ENCODE data around the gene TCTN1.

The TCTN1 gene

DNA sequence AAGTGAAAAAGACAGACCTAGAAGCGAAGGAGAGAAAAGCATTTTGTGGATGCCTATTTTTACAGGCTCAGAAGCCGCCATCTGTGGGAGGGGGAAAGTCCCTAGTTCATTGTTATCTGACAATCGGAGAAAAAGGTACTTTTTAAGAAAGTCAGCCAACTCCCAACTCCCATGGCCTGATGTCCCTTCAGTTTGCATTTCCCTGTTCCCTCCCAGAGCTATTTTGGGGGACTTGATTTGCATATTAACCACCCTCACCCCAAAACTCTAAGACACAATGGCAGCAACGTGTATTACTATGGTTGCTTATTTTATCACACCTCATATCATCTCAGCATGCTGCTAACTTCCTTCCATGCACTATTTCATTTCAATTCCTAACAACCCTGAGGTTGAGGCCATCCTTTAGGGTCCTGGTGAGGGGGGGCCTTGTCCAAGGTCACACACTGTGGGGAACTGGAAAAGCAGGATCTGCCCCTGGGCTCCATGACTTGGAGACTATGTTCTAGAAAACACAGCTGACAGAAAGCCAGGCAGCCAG, 56.3 kb downstream of the TCTN1 start:
- Histone ChIP-seq H3K4me2 (ENCODE audit: insufficient read depth, low read length) (no peak overlapping the region), H3K27me3 (ENCODE audit: insufficient read depth, low read length, poor library complexity) (no peaks in the 10 kb centered on the region), H4K20me1 (ENCODE audit: insufficient read depth, low read length) (no peaks in the 10 kb centered on the region), H3K36me3 (ENCODE audit: insufficient read depth, low read length) (no peaks in the 10 kb centered on the region; the same call in 1 of the 2 replicates), H3K79me2 (ENCODE audit: insufficient read depth, low read length) (no peaks in the 10 kb centered on the region), H3K9ac (ENCODE audit: low read depth, low read length) (no peak overlapping the region), H3K9me3 (ENCODE audit: insufficient read depth, low read length, severe bottlenecking) (peaks cover 7% of the 10 kb centered on the region), H2AFZ (ENCODE audit: low read depth, low read length) (no peak overlapping the region), H3K4me1 (ENCODE audit: insufficient read depth, low read length) (no peaks in the 10 kb centered on the region), H3K4me3 (ENCODE audit: low read depth in 1 of 2, low read length in 2 of 2) (no peak overlapping the region), H3K27ac (ENCODE audit: low read length) (no peak overlapping the region)
- TF ChIP-seq, protein P1, sequence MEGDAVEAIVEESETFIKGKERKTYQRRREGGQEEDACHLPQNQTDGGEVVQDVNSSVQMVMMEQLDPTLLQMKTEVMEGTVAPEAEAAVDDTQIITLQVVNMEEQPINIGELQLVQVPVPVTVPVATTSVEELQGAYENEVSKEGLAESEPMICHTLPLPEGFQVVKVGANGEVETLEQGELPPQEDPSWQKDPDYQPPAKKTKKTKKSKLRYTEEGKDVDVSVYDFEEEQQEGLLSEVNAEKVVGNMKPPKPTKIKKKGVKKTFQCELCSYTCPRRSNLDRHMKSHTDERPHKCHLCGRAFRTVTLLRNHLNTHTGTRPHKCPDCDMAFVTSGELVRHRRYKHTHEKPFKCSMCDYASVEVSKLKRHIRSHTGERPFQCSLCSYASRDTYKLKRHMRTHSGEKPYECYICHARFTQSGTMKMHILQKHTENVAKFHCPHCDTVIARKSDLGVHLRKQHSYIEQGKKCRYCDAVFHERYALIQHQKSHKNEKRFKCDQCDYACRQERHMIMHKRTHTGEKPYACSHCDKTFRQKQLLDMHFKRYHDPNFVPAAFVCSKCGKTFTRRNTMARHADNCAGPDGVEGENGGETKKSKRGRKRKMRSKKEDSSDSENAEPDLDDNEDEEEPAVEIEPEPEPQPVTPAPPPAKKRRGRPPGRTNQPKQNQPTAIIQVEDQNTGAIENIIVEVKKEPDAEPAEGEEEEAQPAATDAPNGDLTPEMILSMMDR (IDR thresholded peaks at IDR 0.05; ENCODE audit: borderline replicate concordance, extremely low read depth, low read length, poor library complexity, severe bottlenecking), result no peak
- TF ChIP-seq EZH2 (IDR thresholded peaks at IDR 0.05; ENCODE audit: borderline replicate concordance, low read depth, low read length, severe bottlenecking), result no peak
- DNase-seq (no peak), ATAC-seq (ENCODE audit: insufficient read depth, low read depth) (no peak)

DNA sequence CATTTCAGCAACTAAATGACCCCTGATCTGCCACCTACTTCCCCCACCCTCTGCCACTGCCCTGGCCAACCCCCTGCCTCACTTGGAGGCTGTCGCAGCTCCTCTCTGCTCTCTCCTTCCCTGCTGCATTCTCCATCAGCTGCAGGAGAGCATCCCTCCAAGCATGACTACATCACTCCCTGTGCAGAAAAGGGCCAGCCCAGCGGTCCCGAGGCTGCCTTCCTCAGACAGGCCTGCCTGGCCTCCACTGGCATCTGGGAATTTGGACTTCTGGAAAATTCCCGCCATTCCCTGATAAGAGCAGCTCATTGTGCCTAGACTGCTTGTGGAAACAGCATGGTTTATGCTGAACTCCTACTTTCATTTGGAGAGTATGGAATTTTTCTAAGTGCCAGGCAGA, 62.2 kb downstream of the TCTN1 start:
- Histone ChIP-seq H3K9me3 (ENCODE audit: insufficient read depth, low read length, severe bottlenecking) (peaks cover 5% of the 10 kb centered on the region), H3K4me3 (ENCODE audit: low read depth in 1 of 2, low read length in 2 of 2) (no peak overlapping the region), H3K79me2 (ENCODE audit: insufficient read depth, low read length) (no peaks in the 10 kb centered on the region), H3K4me2 (ENCODE audit: insufficient read depth, low read length) (no peak overlapping the region), H3K9ac (ENCODE audit: low read depth, low read length) (no peak overlapping the region), H3K4me1 (ENCODE audit: insufficient read depth, low read length) (peaks cover 4% of the 10 kb centered on the region; the same call in 1 of the 2 replicates), H3K27ac (ENCODE audit: low read length) (no peak overlapping the region), H4K20me1 (ENCODE audit: insufficient read depth, low read length) (no peaks in the 10 kb centered on the region), H3K36me3 (ENCODE audit: insufficient read depth, low read length) (no peaks in the 10 kb centered on the region; the same call in 1 of the 2 replicates), H3K27me3 (ENCODE audit: insufficient read depth, low read length, poor library complexity) (no peaks in the 10 kb centered on the region), H2AFZ (ENCODE audit: low read depth, low read length) (no peak overlapping the region)
- DNase-seq (no peak), ATAC-seq (ENCODE audit: insufficient read depth, low read depth) (no peak)
- TF ChIP-seq EZH2 (IDR thresholded peaks at IDR 0.05; ENCODE audit: borderline replicate concordance, low read depth, low read length, severe bottlenecking), result no peak
- TF ChIP-seq, protein P1 (IDR thresholded peaks at IDR 0.05; ENCODE audit: borderline replicate concordance, extremely low read depth, low read length, poor library complexity, severe bottlenecking), result no peak

DNA sequence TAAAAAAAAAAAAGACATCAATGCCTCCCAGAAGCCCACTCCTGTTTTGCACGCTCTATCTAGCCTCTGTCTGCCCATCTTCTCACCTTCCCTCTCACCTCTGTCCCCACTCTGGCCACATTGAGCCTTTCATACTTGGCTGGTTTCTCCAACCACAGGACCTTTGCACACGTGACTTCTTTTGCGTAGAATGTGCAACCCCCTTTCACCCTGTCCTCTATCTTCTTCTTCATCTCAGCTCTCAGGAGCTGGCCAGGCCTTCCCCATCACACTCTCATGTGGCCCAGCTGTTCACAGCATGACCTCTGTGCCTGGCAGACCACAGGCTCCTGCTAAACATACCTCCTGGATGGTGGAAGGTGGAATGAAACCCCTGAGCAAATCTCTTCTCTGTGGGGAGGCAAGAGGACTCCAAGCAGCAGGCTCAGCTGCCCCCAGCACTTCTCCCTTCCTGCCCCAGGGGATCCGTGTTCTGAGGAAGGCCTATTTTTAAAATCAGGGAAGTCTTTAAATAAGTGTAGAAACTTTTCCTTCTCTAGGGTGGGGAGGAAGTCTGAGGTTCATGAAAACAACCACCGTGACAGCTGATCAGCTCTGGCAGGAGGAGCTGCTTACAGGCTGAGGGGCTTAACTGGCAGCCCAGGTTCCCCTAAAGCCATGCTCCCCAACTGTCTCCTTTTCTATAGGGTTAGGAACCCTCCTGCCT, 63.4 kb downstream of the TCTN1 start:
- Histone ChIP-seq H3K27ac (ENCODE audit: low read length) (no peak overlapping the region), H3K9ac (ENCODE audit: low read depth, low read length) (no peak overlapping the region), H2AFZ (ENCODE audit: low read depth, low read length) (no peak overlapping the region), H3K27me3 (ENCODE audit: insufficient read depth, low read length, poor library complexity) (no peaks in the 10 kb centered on the region), H3K79me2 (ENCODE audit: insufficient read depth, low read length) (no peaks in the 10 kb centered on the region), H3K4me2 (ENCODE audit: insufficient read depth, low read length) (no peak overlapping the region), H3K4me1 (ENCODE audit: insufficient read depth, low read length) (peaks cover 4% of the 10 kb centered on the region; the same call in 1 of the 2 replicates), H3K36me3 (ENCODE audit: insufficient read depth, low read length) (no peaks in the 10 kb centered on the region; the same call in 1 of the 2 replicates), H3K9me3 (ENCODE audit: insufficient read depth, low read length, severe bottlenecking) (peaks cover 5% of the 10 kb centered on the region), H4K20me1 (ENCODE audit: insufficient read depth, low read length) (no peaks in the 10 kb centered on the region), H3K4me3 (ENCODE audit: low read depth in 1 of 2, low read length in 2 of 2) (no peak overlapping the region)
- TF ChIP-seq EZH2 (IDR thresholded peaks at IDR 0.05; ENCODE audit: borderline replicate concordance, low read depth, low read length, severe bottlenecking), result no peak
- TF ChIP-seq, protein P1 (IDR thresholded peaks at IDR 0.05; ENCODE audit: borderline replicate concordance, extremely low read depth, low read length, poor library complexity, severe bottlenecking), result no peak
- peak; percentile 14 for DNase-seq
- peak; percentile 66; the same call in 2 of the 3 replicates for ATAC-seq (ENCODE audit: insufficient read depth, low read depth)
